Hippocampal formation (tissue), 2 donors: ENCODE measurements around the gene ACIN1.

Experiments
- DNase-seq, 2 donors: peaks; one replicate each; lab custom pipeline; 2025; lab: John Stamatoyannopoulos, UW

ACIN1 gene

DNA sequence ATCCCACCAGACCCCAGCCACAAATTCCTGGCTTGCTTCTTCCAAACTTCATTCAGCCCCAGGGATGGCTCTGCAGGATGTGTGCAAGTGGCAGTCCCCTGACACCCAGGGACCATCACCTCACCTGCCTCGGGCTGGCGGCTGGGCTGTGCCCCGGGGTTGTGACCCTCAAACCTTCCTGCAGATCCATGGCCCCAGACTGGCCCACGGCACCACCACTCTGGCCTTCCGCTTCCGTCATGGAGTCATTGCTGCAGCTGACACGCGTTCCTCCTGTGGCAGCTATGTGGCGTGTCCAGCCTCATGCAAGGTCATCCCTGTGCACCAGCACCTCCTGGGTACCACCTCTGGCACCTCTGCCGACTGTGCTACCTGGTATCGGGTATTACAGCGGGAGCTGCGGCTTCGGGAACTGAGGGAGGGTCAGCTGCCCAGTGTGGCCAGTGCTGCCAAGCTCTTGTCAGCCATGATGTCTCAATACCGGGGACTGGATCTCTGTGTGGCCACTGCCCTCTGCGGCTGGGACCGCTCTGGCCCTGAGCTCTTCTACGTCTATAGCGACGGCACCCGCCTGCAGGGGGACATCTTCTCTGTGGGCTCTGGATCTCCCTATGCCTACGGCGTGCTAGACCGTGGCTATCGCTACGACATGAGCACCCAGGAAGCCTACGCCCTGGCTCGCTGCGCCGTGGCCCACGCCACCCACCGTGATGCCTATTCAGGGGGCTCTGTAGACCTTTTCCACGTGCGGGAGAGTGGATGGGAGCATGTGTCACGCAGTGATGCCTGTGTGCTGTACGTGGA is 52.6 kb downstream of the ACIN1 start, which contains the start of gene PSMB11:
Gene PSMB11, plus strand, starts transcription at position 51 of the 804 bp plus-strand sequence. Its CDS starts 14 bp downstream, at position 65.
- no peak for DNase-seq

DNA sequence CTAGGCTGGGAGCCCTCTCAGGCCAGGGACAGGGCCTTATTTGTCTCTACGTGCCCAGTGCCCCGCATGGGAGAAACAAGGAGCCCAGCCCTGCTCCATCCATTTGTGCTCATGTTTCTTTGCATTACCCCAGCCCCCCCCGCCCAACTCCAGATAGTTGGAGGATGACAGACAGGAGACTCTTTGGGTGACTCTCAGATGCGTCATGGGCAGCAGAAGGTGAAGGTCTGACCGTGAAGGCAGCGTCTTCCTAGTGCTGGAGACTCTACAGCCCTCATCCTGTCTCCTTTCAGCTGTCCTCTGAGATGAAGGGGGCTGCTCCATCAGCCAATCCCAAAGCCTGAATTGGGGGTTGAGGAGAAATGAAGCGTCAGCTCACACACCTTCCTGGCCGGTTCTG is 53.2 kb downstream of the ACIN1 start:
- DNase-seq = no peak

DNA sequence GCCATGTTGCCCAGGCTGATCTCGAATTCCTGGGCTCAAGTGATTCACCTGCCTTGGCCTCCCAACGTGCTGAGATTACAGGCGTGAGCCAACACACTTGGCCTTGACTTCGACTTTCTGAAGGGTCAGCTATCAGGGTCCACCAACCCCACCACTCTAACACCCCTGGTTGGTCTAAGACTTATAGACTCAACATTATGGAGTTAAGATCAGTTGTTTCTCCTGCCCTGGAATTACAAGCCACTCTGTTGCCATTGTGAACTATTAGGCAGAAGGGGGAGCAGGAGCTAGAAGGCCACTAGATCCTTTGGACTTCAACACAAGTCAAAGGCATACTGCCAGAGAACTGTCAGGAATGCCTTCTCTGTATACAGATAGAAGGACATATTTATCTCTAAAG is 54.8 kb downstream of the ACIN1 start:
- no peak for DNase-seq

- DNase-seq = no peak
Observed at GRCh38 chr14:23035303-23036144, 59.4 kb downstream of the ACIN1 start.

GRCh38 chr14:23034498-23035302 is 60.2 kb downstream of the ACIN1 start, which contains the start of gene PSMB5:
Gene PSMB5 (minus strand): TSS chr14:23034900. CDS start chr14:23034881, 19 bp downstream.
- no peak for DNase-seq

- DNase-seq = no peak
Observed at GRCh38 chr14:23033801-23034497, 61.0 kb downstream of the ACIN1 start.

- no peak for DNase-seq
Observed at GRCh38 chr14:23033251-23033727, 61.6 kb downstream of the ACIN1 start.

DNA sequence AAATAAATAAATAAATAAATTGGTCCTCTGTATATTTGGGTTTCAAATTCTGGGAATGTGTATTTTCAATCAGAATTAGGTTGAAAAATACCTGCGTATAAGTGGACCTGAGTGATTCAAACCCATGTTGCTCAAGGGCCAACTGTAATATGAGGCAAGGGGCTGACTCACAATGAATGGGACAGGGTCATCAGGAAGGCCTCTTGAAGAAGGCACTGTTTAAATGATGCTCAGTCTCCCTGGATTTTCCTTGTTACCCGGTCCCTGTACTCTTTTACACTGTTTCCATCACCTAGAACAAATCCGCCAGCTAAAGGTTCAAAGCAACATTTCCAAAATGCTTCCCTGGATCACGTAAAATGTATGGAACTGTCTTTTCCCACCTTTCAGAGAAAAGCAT is 64.0 kb downstream of the ACIN1 start:
- no peak for DNase-seq

DNA sequence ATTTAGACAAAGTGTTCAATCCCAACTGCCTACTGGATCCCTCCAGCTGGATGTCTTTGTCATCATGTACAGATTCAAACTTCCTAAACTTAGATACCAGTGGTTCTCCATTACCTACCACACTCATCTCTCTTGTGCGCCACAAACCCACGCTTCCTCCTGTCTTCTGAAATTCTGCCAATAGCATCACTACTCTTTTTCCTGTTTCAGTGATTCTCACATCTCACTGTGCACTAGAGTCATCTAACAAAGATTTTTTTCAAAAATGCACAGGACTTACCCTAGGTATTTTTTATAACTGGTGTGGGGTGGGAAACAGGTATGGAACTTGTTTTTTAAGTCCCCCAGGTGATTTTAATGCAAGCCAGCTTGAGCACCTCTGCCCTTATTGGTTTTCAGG is 66.1 kb downstream of the ACIN1 start:
- no peak for DNase-seq

DNA sequence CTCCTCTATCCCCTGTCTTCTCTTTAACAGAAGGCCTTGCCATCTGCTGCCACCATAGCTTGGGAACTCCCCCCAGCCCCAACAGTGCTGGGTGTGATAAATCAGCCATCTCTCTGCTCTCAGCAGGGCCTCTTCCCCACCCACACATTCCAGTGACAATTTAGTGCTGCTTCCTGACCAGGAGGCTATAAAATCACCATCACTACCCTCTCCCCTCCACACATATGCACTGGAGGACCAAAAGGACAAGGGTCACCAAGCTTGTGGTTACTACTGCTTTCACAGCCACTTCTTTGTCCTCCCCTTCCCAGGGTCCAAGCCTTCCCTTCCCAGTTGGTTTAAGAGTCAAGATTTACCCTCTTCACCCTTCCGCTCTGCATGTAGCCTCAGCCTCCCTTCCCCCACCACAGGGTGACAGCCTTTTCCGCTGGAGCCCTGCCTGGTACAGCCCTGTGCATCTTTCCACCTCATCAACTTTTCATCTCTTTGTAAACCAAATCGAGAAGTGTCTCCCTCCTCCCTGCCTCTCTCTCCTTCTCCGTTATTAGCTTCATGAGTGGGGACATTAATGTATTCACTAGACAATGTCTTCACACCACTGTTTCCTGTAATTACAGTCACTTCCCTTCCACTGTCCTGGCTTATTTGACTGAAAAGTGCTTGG is 69.7 kb downstream of the ACIN1 start:
- DNase-seq = no peak

- DNase-seq = no peak
Observed at GRCh38 chr14:23024612-23025075, 70.3 kb downstream of the ACIN1 start.

GRCh38 chr14:23023795-23024152 is 71.2 kb downstream of the ACIN1 start:
- DNase-seq = no peak

GRCh38 chr14:23023022-23023794 is 71.7 kb downstream of the ACIN1 start:
- no peak for DNase-seq

DNA sequence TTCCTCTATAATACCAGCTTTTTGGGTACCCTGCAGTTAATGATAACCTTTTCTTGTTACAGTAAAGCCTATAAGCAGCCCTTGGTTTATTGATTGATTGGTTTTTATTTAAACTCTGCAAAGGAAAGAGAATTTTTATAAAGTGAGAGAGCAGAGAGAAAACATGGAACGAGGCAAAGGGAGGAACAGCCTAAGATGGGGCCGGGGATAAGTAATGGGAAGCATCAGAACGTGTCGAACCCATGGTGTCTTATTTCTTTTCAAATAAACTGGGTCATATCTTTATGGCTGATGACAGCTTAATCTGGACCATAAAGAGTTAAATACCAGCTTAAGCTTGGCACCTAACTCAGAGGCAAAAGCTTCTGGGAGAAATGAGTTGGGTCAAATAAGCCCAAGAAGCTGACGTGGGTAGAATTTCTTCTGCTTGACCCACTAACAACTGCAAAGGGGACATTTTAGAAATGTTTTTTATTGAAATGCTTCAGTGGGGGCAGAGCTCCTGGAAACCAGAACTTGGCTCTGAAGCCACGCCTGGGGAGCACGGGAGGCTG is 73.0 kb downstream of the ACIN1 start:
- DNase-seq = no peak

DNA sequence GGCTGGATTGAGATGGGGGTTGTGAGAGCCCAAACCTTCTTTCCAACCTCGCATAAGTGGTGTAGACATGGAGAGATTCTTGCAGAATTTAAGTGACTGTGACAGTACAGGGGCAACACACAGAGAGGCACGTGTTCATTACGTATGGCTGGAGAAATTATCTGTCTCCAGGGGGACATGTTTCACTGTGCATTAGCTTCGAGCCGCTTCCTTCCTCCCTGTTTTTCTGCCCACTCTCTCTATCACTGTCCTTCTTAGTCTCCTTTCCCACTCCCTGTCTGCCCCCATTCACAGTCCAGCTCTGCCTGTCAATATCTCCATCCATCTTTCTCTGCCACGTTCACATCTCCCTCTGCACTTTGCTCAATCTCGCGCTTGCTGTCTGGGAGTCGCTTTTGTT is 73.5 kb downstream of the ACIN1 start:
- no peak for DNase-seq

- no peak for DNase-seq
Observed at GRCh38 chr14:23020143-23021128, 74.5 kb downstream of the ACIN1 start.

DNA sequence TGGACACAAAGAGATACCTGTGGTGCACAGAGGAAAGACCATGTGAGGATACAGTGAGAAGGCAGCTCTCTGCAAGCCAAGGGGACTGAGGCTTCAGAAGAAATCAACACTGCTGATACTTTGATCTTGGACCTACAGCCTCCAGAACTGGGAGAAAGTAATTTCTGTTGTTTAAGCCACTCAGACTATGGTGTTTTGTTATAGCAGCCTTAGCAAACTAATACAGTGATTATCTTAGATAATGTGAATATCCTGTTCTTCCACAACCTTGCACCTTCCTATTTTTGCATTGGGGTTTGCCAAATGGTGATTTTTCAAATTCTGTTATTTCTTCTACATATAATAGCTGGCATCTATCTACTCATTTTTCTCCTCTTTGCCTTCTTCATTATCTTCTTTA is 76.8 kb downstream of the ACIN1 start:
- DNase-seq = no peak

GRCh38 chr14:23017091-23017490 is 77.8 kb downstream of the ACIN1 start:
- no peak for DNase-seq
